IMR-90 (cell line): ENCODE measurements around the gene TWSG1. TPM values are rescaled to one million over a fixed set of nuclear protein-coding genes. Genes with fewer than 3 reads are reported as not detected.

Experiments
- ATAC-seq: fragments of 200-7000 bp; cut with Tn5 transposase; 2 replicates; pipeline ENCODE4 v1.9.1; 2020; ENCODE audit warnings: low read depth, mild to moderate bottlenecking, moderate library complexity
- BruUV-seq: library from RNA; stranded (reverse); fragments of 400-500 nt; replicated peaks from 2 replicates; lab custom pipeline; 2021; lab: Mats Ljungman, UMichigan
- CTCF ChIA-PET: fragments of 300-600 bp; formaldehyde crosslinking; extraction: SDS; loops from one replicate; lab custom pipeline; 2021; ENCODE audit warnings: antibody characterized with exemption; lab: Yijun Ruan, JAX
- POLR2A ChIA-PET: fragments of 300-600 bp; sonication (Branson Sonifier 250); formaldehyde crosslinking; loops from one replicate; lab custom pipeline; 2022; ENCODE audit warnings: antibody characterized with exemption; ENCODE audit not compliant: unreplicated experiment; lab: Charles Lee
- DNase-seq: peaks from one replicate; pipeline ENCODE4 v3.0.0; 2013
- H2AFZ ChIP-seq: replicated peaks from 2 replicates; pipeline ENCODE3; 2013; ENCODE audit warnings: low read length, mild to moderate bottlenecking; ENCODE audit not compliant: poor library complexity
- H2AK5ac ChIP-seq: 2 replicates; pipeline ENCODE4 v1.6.1; 2013; ENCODE audit warnings: low read depth, low read length, inconsistent platforms
- H2AK9ac ChIP-seq: replicated peaks from 2 replicates; pipeline ENCODE3; 2013; ENCODE audit warnings: mild to moderate bottlenecking, low read depth, low read length, moderate library complexity; ENCODE audit not compliant: poor library complexity
- H2BK120ac ChIP-seq: 2 replicates; pipeline ENCODE4 v1.6.1; 2013; ENCODE audit warnings: low read depth, low read length, inconsistent platforms
- H2BK15ac ChIP-seq: 3 replicates; pipeline ENCODE4 v1.6.1; 2013; ENCODE audit warnings: low read depth, low read length, inconsistent platforms
- H2BK20ac ChIP-seq: 2 replicates; pipeline ENCODE4 v1.6.1; 2013; ENCODE audit warnings: low read depth, mild to moderate bottlenecking, inconsistent platforms, low read length, moderate library complexity
- H2BK5ac ChIP-seq: 2 replicates; pipeline ENCODE4 v1.6.1; 2013; ENCODE audit warnings: mild to moderate bottlenecking, low read depth, low read length, inconsistent platforms; ENCODE audit not compliant: poor library complexity, severe bottlenecking
- H3K14ac ChIP-seq: replicated peaks from 2 replicates; pipeline ENCODE4 v1.6.1; 2013; ENCODE audit warnings: low read depth, low read length, inconsistent platforms
- H3K18ac ChIP-seq: 2 replicates; pipeline ENCODE4 v1.6.1; 2013; ENCODE audit warnings: low read depth, low read length, control low read depth
- H3K23ac ChIP-seq: 2 replicates; pipeline ENCODE4 v1.6.1; 2013; ENCODE audit warnings: low read depth, low read length, inconsistent platforms
- H3K27ac ChIP-seq: 2 replicates; pipeline ENCODE4 v1.5.1; 2013; ENCODE audit warnings: mild to moderate bottlenecking, control low read depth, low read length; ENCODE audit not compliant: insufficient read depth
- H3K27me3 ChIP-seq: 2 replicates; pipeline ENCODE4 v1.6.1; 2013; ENCODE audit warnings: low read length; ENCODE audit not compliant: control insufficient read depth, insufficient read depth
- H3K36me3 ChIP-seq: 2 replicates; pipeline ENCODE4 v1.6.1; 2013; ENCODE audit warnings: low read length, mixed read lengths; ENCODE audit not compliant: control insufficient read depth, insufficient read depth
- H3K4ac ChIP-seq: 2 replicates; pipeline ENCODE4 v1.6.1; 2013; ENCODE audit warnings: low read depth, low read length, inconsistent platforms
- H3K4me1 ChIP-seq: 2 replicates; pipeline ENCODE4 v1.6.1; 2013; ENCODE audit warnings: low read length, mixed read lengths; ENCODE audit not compliant: control insufficient read depth, insufficient read depth
- H3K4me2 ChIP-seq: 2 replicates; pipeline ENCODE4 v1.6.1; 2013; ENCODE audit warnings: low read depth, mild to moderate bottlenecking, control low read depth, low read length, moderate library complexity
- H3K4me3 ChIP-seq: 2 replicates; pipeline ENCODE4 v1.5.1; 2013; ENCODE audit warnings: low read depth, mild to moderate bottlenecking, control low read depth, low read length, moderate library complexity; ENCODE audit not compliant: insufficient read depth
- H3K56ac ChIP-seq: 2 replicates; pipeline ENCODE4 v1.6.1; 2013; ENCODE audit warnings: low read length, inconsistent platforms; ENCODE audit not compliant: insufficient read depth; ENCODE audit errors: extremely low read depth
- H3K79me1 ChIP-seq, 2 experiments: 2 replicates each; pipeline ENCODE4 v1.6.1; 2013; ENCODE audit warnings: low read length in 2 of 2, inconsistent platforms in 1 of 2, low read depth in 1 of 2
- H3K9ac ChIP-seq: 2 replicates; pipeline ENCODE4 v1.6.1; 2013; ENCODE audit warnings: low read depth, low read length, control low read depth
- H3K9me1 ChIP-seq: 2 replicates; pipeline ENCODE4 v1.6.1; 2013; ENCODE audit warnings: low read length, inconsistent platforms; ENCODE audit not compliant: insufficient read depth
- H3K9me3 ChIP-seq: 2 replicates; pipeline ENCODE4 v1.6.1; 2013; ENCODE audit warnings: low read length; ENCODE audit not compliant: control insufficient read depth, insufficient read depth
- H4K20me1 ChIP-seq: 2 replicates; pipeline ENCODE4 v1.6.1; 2013; ENCODE audit warnings: low read length, inconsistent platforms; ENCODE audit not compliant: insufficient read depth
- H4K5ac ChIP-seq: 2 replicates; pipeline ENCODE4 v1.6.1; 2013; ENCODE audit warnings: mild to moderate bottlenecking, low read depth, low read length, control low read depth
- H4K8ac ChIP-seq, 2 experiments: 2 replicates each; pipeline ENCODE4 v1.6.1; 2013; ENCODE audit warnings: low read depth in 2 of 2, low read length in 2 of 2, control low read depth in 1 of 2, inconsistent platforms in 1 of 2
- H4K91ac ChIP-seq: 2 replicates; pipeline ENCODE4 v1.6.1; 2013; ENCODE audit warnings: low read depth, low read length, inconsistent platforms; ENCODE audit not compliant: insufficient read depth
- BHLHE40 ChIP-seq: fragments of 150-350 bp; IDR thresholded peaks from 2 replicates; pipeline ENCODE4 v1.6.1; 2016; ENCODE audit warnings: mild to moderate bottlenecking, low read depth, low read length
- CEBPB ChIP-seq: IDR thresholded peaks from 2 replicates; pipeline ENCODE4 v1.6.1; 2012; ENCODE audit warnings: low read depth, low read length, improper control_type of control experiment
- CHD1 ChIP-seq: IDR thresholded peaks from 2 replicates; pipeline ENCODE4 v1.6.1; 2012; ENCODE audit warnings: low read depth, low read length, improper control_type of control experiment
- FOS ChIP-seq: fragments of 150-350 bp; IDR thresholded peaks from 2 replicates; pipeline ENCODE4 v1.6.1; 2016; ENCODE audit warnings: low read depth, low read length
- MAFK ChIP-seq: IDR thresholded peaks from 2 replicates; pipeline ENCODE4 v1.6.1; 2012; ENCODE audit warnings: low read depth, low read length, improper control_type of control experiment
- NFE2L2 ChIP-seq: fragments of 150-350 bp; IDR thresholded peaks from 2 replicates; pipeline ENCODE4 v1.6.1; 2016; ENCODE audit warnings: low read depth, mild to moderate bottlenecking, low read length
- POLR2A ChIP-seq: IDR thresholded peaks from 2 replicates; pipeline ENCODE4 v1.6.1; 2012; ENCODE audit warnings: mild to moderate bottlenecking, low read depth, low read length
- RCOR1 ChIP-seq: IDR thresholded peaks from 2 replicates; pipeline ENCODE4 v1.6.1; 2012; ENCODE audit warnings: mild to moderate bottlenecking, low read length, improper control_type of control experiment; ENCODE audit not compliant: insufficient replicate concordance
- WGBS, 2 experiments: methylation state at CpG; one replicate each; pipeline versions ENCODE4 v1.1.5 to v1.1.7; 2013; ENCODE audit warnings: missing lambda C conversion rate in 2 of 2; ENCODE audit not compliant: insufficient read length in 1 of 2; ENCODE audit errors: extremely low coverage in 2 of 2; 5-methylcytosine and 5-hydroxymethylcytosine counted together
- dilution Hi-C: fragments of 300-500 bp; cut with HindIII; formaldehyde crosslinking; loops from one replicate; pipeline ENCODE4 v1.14.3; 2018; ENCODE audit warnings: low sequenced_read_pairs; ENCODE audit not compliant: unreplicated experiment
- in situ Hi-C: fragments of 300-500 bp; cut with MboI; formaldehyde crosslinking; loops from 3 replicates; pipeline ENCODE4 v1.14.3; 2019; ENCODE audit warnings: low sequenced_read_pairs, inconsistent platforms, mixed read lengths
- intact Hi-C: fragments of 100-400 bp; cut with micrococcal nuclease; formaldehyde crosslinking; loops from 2 replicates; pipeline ENCODE4 v1.10.0; 2022
- polyA plus RNA-seq, 3 experiments: library from polyadenylated mRNA; depleted of rRNA; stranded (reverse); fragments of >200 nt; gene quantifications; 2 replicates each; pipeline ENCODE4 v1.2.3, GENCODE V29; 2012; ENCODE audit warnings: low replicate concordance in 1 of 3
- total RNA-seq: library from RNA; depleted of rRNA; stranded (reverse); fragments of >200 nt; gene quantifications from 2 replicates; pipeline ENCODE4 v1.2.3, GENCODE V29; 2012
- TF ChIP-seq, protein P1 (sequence below): fragments of 150-350 bp; IDR thresholded peaks from 2 replicates; pipeline ENCODE4 v1.6.1; 2016; ENCODE audit warnings: low read depth, mild to moderate bottlenecking, low read length, moderate library complexity, borderline replicate concordance
- TF ChIP-seq, protein P2 (sequence below): fragments of 150-350 bp; IDR thresholded peaks from 2 replicates; pipeline ENCODE4 v1.6.1; 2017; ENCODE audit warnings: mild to moderate bottlenecking, antibody characterized with exemption, low read length, low read depth

TWSG1 gene
- total and polyA plus RNA-seq, 2 of the 4 experiments (the other 2 are of a cell fraction): 80.4 to 115 TPM

DNA sequence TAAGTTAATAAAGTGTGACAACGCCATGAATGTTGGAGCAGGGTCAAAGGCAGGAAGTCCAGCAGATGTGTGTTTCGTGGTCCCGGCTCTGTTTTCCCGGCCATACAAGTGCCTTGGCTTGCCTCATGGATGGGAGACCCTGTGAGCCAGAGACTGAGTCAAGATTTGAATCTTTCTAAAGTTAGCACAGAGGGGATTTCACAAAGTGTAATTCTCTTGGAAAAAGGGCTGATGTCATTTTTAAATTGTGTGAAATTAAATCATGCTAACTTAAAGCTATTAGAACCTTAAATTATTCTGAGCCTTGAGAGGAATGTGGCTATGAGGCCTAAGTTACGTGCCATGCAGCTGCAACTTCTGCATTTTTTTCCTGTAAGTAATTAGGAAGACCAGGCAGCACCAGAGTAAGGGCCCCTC, 102.5 kb downstream of the TWSG1 start:
- Histone ChIP-seq H2AK9ac (no peak overlapping the region), H2BK20ac (no peak overlapping the region), H3K9me1 (peaks cover 4% of the 10 kb centered on the region), H4K91ac (no peak overlapping the region), H2BK15ac (no peak overlapping the region), H3K4me3 (no peak overlapping the region), H3K56ac (no peak overlapping the region), H3K14ac (no peak overlapping the region), H3K4me2 (no peak overlapping the region), H2BK120ac (no peak overlapping the region), H4K8ac (peak overlapping the region; percentile 47 to 67; a peak in 2 of 4 replicates), H2AFZ (peak overlapping the region; percentile 75), H4K20me1 (no peaks in the 10 kb centered on the region), H4K5ac (no peak overlapping the region), H3K4me1 (peaks cover 6% of the 10 kb centered on the region; the same call in 1 of the 2 replicates), H3K36me3 (no peaks in the 10 kb centered on the region), H3K18ac (no peak overlapping the region), H3K9me3 (no peaks in the 10 kb centered on the region), H3K4ac (peak overlapping the region; percentile 2; the same call in 1 of the 2 replicates), H3K9ac (no peak overlapping the region), H2BK5ac (peak overlapping the region; percentile 24), H3K27me3 (no peaks in the 10 kb centered on the region), H3K79me1 (no peaks in the 10 kb centered on the region), H3K27ac (no peak overlapping the region), H2AK5ac (no peak overlapping the region), H3K23ac (no peak overlapping the region)
- intact Hi-C loops (no loop called here), dilution Hi-C loops (no loop called here), in situ Hi-C loops (no loop called here)
- WGBS, 2 experiments: 14% methylated on average over 1 of the region's 5 CpGs; no CpG with 5 or more reads in 1 of the 2 experiments
- no peak for TF ChIP-seq CEBPB
- TF ChIP-seq NFE2L2: no peak
- no peak for TF ChIP-seq CHD1
- TF ChIP-seq, protein P1, sequence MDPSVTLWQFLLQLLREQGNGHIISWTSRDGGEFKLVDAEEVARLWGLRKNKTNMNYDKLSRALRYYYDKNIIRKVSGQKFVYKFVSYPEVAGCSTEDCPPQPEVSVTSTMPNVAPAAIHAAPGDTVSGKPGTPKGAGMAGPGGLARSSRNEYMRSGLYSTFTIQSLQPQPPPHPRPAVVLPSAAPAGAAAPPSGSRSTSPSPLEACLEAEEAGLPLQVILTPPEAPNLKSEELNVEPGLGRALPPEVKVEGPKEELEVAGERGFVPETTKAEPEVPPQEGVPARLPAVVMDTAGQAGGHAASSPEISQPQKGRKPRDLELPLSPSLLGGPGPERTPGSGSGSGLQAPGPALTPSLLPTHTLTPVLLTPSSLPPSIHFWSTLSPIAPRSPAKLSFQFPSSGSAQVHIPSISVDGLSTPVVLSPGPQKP: no peak
- TF ChIP-seq FOS: no peak
- no peak for TF ChIP-seq MAFK
- TF ChIP-seq POLR2A: no peak
- no peak for TF ChIP-seq BHLHE40
- TF ChIP-seq, protein P2, sequence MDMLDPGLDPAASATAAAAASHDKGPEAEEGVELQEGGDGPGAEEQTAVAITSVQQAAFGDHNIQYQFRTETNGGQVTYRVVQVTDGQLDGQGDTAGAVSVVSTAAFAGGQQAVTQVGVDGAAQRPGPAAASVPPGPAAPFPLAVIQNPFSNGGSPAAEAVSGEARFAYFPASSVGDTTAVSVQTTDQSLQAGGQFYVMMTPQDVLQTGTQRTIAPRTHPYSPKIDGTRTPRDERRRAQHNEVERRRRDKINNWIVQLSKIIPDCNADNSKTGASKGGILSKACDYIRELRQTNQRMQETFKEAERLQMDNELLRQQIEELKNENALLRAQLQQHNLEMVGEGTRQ: no peak
- TF ChIP-seq RCOR1: no peak
- peak; percentile 38 for ATAC-seq
- CTCF ChIA-PET: no interaction called here
- POLR2A ChIA-PET: no interaction called here
- peak; percentile 66 for DNase-seq
- no TSS peak for BruUV-seq
